HepG2 (cell line): Measurements from ENCODE around the gene ACOT13. TPM values are rescaled to one million over a fixed set of nuclear protein-coding genes. Genes with fewer than 3 reads are reported as not detected.

Source experiments
- CBX5 ChIP-seq: sonication (generic); formaldehyde crosslinking; IDR thresholded peaks from 2 replicates; pipeline ENCODE4 v1.4.0; 2020; ENCODE audit warnings: missing genetic modification reagents, borderline replicate concordance
- FOXJ3 ChIP-seq: sonication (generic); formaldehyde crosslinking; IDR thresholded peaks from 2 replicates; pipeline ENCODE4 v1.4.0; 2020; ENCODE audit warnings: missing genetic modification reagents, mild to moderate bottlenecking, borderline replicate concordance
- KAT8 ChIP-seq: IDR thresholded peaks from 2 replicates; pipeline ENCODE4 v1.6.1; 2016; ENCODE audit warnings: missing genetic modification reagents, missing compliant biosample characterization
- MAFK ChIP-seq, 2 experiments: IDR thresholded peaks in 1 of 2; conservative IDR thresholded peaks in 1 of 2; 2 replicates each; pipeline ENCODE4 v1.6.1; 2011; ENCODE audit warnings: improper control_type of control experiment in 2 of 2, low read length in 2 of 2
- TRIM24 ChIP-seq: sonication (generic); formaldehyde crosslinking; IDR thresholded peaks from 2 replicates; pipeline ENCODE4 v1.8.0; 2022; ENCODE audit warnings: mild to moderate bottlenecking, missing genetic modification reagents
- ZNF329 ChIP-seq: sonication (generic); formaldehyde crosslinking; IDR thresholded peaks from 2 replicates; pipeline ENCODE4 v1.9.0; 2021; ENCODE audit warnings: low read depth, mild to moderate bottlenecking, missing genetic modification reagents
- ZNF496 ChIP-seq: sonication (generic); formaldehyde crosslinking; IDR thresholded peaks from 2 replicates; pipeline ENCODE4 v1.8.1; 2023; ENCODE audit warnings: mild to moderate bottlenecking, moderate library complexity, missing genetic modification reagents; ENCODE audit not compliant: insufficient replicate concordance
- ZNF652 ChIP-seq: IDR thresholded peaks from 2 replicates; pipeline ENCODE4 v1.6.1; 2016; ENCODE audit warnings: low read depth, borderline replicate concordance
- polyA plus RNA-seq, 8 experiments: library from polyadenylated mRNA; depleted of rRNA in 3 of 8; stranded (reverse) in 7 of 8; unstranded in 1 of 8; fragments of >200 nt; fragmentation: Illumina TruSeq in 4 of 8; extraction: Trizol in 4 of 8; gene quantifications; 2 replicates each; pipeline versions ENCODE4 v1.2.1 to v1.2.3, GENCODE V29; 2011 to 2016; ENCODE audit warnings: low read depth in 4 of 8, missing spikeins in 1 of 8, mixed read lengths in 1 of 8; ENCODE audit not compliant: insufficient read depth in 1 of 8
- total RNA-seq, 5 experiments: library from RNA; depleted of rRNA; stranded (reverse); fragments of >200 nt; fragmentation: Illumina TruSeq; extraction: Trizol; gene quantifications; 2 replicates each; pipeline ENCODE4 v1.2.3, GENCODE V29; 2016; ENCODE audit warnings: low read depth in 1 of 5
- TF ChIP-seq, protein P1 (sequence below): sonication (generic); formaldehyde crosslinking; IDR thresholded peaks from 2 replicates; pipeline ENCODE4 v1.4.0; 2020; ENCODE audit warnings: mild to moderate bottlenecking, missing genetic modification reagents
- TF ChIP-seq, protein P2 (sequence below): sonication (generic); formaldehyde crosslinking; IDR thresholded peaks from 2 replicates; pipeline ENCODE4 v1.4.0; 2020; ENCODE audit warnings: missing genetic modification reagents, borderline replicate concordance
- TF ChIP-seq, protein P3 (sequence below): sonication (generic); formaldehyde crosslinking; IDR thresholded peaks from 2 replicates; pipeline ENCODE4 v1.5.1; 2020; ENCODE audit warnings: missing genetic modification reagents, mild to moderate bottlenecking, borderline replicate concordance
- TF ChIP-seq, protein P4 (sequence below): sonication (generic); formaldehyde crosslinking; IDR thresholded peaks from 2 replicates; pipeline ENCODE4 v1.8.1; 2023; ENCODE audit warnings: mild to moderate bottlenecking, moderate library complexity, missing genetic modification reagents
- TF ChIP-seq, protein P5 (sequence below): sonication (generic); formaldehyde crosslinking; IDR thresholded peaks from 2 replicates; pipeline ENCODE4 v1.4.0; 2020; ENCODE audit warnings: missing genetic modification reagents, low read depth, mild to moderate bottlenecking, borderline replicate concordance

Gene ACOT13
- total and polyA plus RNA-seq, 2 of the 13 experiments (the other 11 are each of a cell fraction or from before 2014, with no cell fraction given) = 31.5 to 45.1 TPM

DNA sequence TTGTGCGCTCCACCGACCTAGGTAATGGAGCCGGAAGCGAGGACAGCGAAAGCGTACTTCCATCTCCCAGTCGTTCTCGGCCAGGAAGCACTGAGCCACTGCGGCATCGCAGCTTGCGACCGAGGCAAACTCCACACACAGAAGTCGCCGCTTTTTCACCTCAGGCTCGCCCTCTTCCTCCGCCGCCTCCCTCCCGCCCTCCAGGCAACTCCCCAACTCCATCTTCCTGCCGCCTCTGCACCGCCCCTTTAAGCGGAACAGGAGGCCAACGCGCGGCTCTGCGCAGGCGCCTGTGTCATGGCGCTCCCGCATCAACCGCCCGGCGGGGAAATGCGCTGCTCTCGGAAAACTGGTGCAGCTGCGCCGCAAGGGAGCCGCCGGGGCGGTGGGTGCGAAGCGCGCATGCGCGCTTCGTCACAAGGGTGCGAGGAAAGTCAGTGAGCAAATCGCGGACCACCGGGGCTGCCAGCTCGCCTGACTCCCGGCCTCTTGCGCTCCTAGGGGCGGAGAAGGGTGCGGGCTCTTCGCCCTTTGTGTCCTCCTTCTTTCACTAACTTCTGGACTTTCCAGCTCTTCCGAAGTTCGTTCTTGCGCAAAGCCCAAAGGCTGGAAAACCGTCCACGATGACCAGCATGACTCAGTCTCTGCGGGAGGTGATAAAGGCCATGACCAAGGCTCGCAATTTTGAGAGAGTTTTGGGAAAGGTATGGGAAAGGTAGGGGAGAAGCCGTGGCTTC is at the start of gene ACOT13, which contains the start of gene TDP2 (continued):
- TF ChIP-seq, protein P1, sequence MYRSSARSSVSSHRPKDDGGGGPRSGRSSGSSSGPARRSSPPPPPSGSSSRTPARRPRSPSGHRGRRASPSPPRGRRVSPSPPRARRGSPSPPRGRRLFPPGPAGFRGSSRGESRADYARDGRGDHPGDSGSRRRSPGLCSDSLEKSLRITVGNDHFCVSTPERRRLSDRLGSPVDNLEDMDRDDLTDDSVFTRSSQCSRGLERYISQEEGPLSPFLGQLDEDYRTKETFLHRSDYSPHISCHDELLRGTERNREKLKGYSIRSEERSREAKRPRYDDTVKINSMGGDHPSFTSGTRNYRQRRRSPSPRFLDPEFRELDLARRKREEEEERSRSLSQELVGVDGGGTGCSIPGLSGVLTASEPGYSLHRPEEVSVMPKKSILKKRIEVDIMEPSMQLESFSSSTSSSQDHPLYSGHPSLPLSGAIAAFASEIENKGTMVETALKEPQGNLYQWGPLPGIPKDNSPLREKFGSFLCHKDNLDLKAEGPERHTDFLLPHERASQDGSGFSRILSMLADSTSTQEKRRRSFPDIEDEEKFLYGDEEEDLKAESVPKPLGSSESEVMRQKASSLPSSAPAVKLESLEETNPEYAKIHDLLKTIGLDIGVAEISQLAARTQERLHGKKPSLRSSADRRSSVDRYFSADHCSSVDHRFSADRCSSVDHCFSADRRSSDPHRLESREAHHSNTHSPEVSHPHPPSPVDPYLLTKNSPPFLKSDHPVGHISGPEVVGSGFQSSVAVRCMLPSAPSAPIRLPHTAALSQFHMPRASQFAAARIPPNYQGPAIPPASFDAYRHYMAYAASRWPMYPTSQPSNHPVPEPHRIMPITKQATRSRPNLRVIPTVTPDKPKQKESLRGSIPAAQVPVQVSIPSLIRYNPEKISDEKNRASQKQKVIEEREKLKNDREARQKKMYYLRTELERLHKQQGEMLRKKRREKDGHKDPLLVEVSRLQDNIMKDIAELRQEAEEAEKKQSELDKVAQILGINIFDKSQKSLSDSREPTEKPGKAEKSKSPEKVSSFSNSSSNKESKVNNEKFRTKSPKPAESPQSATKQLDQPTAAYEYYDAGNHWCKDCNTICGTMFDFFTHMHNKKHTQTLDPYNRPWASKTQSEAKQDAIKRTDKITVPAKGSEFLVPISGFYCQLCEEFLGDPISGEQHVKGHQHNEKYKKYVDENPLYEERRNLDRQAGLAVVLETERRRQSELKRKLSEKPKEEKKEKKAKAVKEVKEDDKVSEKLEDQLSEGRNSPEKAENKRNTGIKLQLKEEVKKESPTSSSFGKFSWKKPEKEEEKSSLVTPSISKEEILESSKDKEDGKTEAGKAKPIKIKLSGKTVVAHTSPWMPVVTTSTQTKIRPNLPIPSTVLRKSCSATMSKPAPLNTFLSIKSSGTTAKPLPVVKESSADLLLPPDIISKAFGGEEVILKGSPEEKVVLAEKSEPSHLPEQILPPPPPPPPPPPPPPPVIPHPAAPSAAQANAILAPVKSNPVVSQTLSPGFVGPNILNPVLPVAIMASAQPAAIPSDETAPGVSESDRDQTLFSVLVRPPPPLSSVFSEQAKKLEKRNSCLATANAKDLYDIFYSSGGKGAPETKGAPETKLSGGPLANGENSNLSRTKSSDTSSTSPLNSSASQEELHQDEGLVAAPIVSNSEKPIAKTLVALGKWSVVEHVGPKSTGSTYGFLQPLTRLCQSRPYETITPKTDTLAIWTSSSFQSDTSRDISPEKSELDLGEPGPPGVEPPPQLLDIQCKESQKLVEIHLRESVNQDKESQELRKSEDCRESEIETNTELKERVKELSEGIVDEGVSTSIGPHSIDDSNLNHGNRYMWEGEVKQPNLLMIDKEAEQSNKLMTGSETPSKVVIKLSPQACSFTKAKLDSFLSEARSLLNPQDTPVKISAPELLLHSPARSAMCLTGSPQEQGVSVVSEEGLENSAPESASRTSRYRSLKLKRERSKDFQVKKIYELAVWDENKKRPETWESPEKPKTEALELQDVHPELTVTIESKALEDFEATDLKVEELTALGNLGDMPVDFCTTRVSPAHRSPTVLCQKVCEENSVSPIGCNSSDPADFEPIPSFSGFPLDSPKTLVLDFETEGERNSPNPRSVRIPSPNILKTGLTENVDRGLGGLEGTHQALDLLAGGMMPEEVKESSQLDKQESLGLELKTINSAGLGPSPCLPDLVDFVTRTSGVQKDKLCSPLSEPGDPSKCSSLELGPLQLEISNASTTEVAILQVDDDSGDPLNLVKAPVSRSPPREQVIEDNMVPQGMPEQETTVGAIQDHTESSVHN (CRISPR knock-in tag) = no peak
- TF ChIP-seq, protein P2, sequence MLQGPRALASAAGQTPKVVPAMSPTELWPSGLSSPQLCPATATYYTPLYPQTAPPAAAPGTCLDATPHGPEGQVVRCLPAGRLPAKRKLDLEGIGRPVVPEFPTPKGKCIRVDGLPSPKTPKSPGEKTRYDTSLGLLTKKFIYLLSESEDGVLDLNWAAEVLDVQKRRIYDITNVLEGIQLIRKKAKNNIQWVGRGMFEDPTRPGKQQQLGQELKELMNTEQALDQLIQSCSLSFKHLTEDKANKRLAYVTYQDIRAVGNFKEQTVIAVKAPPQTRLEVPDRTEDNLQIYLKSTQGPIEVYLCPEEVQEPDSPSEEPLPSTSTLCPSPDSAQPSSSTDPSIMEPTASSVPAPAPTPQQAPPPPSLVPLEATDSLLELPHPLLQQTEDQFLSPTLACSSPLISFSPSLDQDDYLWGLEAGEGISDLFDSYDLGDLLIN (CRISPR knock-in tag) = no peak
- TF ChIP-seq TRIM24 (CRISPR knock-in tag) = peak; percentile 61; the same call in 1 of the 2 replicates
- TF ChIP-seq, protein P3, sequence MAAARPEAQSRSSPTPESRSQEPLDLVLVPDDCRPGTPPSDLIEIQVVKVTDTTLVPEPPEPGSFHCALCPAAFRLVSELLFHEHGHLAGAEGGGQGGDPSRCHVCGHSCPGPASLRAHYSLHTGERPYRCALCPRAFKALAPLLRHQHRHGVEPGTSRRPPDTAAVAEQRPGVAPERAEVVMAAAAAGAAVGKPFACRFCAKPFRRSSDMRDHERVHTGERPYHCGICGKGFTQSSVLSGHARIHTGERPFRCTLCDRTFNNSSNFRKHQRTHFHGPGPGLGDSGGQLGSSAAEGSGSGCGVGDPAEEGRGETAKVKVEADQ (CRISPR knock-in tag) = peak; percentile 84; the same call in 1 of the 2 replicates
- peak; percentile 82 for TF ChIP-seq CBX5 (CRISPR knock-in tag)
- TF ChIP-seq, protein P4, sequence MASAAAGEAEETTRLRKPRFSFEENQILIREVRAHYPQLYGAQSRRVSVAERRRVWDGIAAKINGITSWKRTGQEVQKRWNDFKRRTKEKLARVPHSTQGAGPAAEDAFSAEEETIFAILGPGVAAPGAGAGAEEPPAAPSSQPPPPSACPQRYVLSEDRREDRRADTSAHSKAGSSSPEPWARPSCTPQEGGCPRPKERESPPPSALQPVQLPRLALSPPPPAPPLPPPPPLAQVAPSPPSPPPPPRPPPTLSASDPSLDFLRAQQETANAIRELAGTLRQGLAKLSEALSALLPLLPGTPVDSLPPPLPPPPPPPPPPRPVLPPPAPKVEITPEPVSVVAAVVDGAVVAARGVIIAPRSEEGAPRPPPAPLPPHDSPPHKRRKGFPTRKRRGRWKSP (CRISPR knock-in tag) = peak; percentile 98
- TF ChIP-seq, protein P5, sequence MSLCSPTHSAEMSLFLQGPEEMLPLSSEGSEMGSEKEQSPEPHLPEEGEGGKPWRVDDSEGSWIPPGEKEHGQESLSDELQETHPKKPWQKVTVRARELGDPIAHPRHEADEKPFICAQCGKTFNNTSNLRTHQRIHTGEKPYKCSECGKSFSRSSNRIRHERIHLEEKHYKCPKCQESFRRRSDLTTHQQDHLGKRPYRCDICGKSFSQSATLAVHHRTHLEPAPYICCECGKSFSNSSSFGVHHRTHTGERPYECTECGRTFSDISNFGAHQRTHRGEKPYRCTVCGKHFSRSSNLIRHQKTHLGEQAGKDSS (CRISPR knock-in tag) = peak; percentile 88
- TF ChIP-seq ZNF329 (CRISPR knock-in tag) = 0 out of 2 replicates have a peak, but pooled peaks have one; percentile 5
- TF ChIP-seq ZNF496 (CRISPR knock-in tag) = no peak
- peak in 1 of 2 experiments; percentile 37; a peak in 1 of 4 replicates for TF ChIP-seq MAFK (conservative IDR thresholded peaks at IDR 0.05 in 1 of 2, IDR thresholded peaks at IDR 0.05 in 1 of 2; ENCODE audit: low read length in 2 of 2)
- TF ChIP-seq ZNF652 = peak; percentile 60; the same call in 1 of the 2 replicates
- 0 out of 2 replicates have a peak, but pooled peaks have one; percentile 32 for TF ChIP-seq FOXJ3 (CRISPR knock-in tag)
- TF ChIP-seq KAT8 = peak; percentile 98
